HepG2 (cell line): ENCODE data around the gene SLC7A10. TPM values are rescaled to one million over a fixed set of nuclear protein-coding genes. Genes with fewer than 3 reads are reported as not detected.
A peak's percentile ranks its signal among the peaks of the same experiment; 100 is the strongest.

ENCODE experiments used
- ASH2L ChIP-seq: fragments of 300-600, 200-600 bp; sonication (generic); IDR thresholded peaks from 2 replicates; pipeline ENCODE4 v1.7.0; 2017; ENCODE audit warnings: low read depth, mild to moderate bottlenecking, moderate library complexity, mixed read lengths, low read length; ENCODE audit not compliant: insufficient read length
- ATRX ChIP-seq: sonication (generic); formaldehyde crosslinking; IDR thresholded peaks from 2 replicates; pipeline ENCODE4 v1.4.0; 2020; ENCODE audit warnings: missing genetic modification reagents, borderline replicate concordance
- BCL6 ChIP-seq: IDR thresholded peaks from 2 replicates; pipeline ENCODE4 v1.6.1; 2016; ENCODE audit warnings: missing genetic modification reagents, missing compliant biosample characterization
- DR1 ChIP-seq: sonication (generic); formaldehyde crosslinking; IDR thresholded peaks from 2 replicates; pipeline ENCODE4 v1.8.0; 2021; ENCODE audit warnings: mild to moderate bottlenecking, missing genetic modification reagents, inconsistent platforms
- GFI1 ChIP-seq: sonication (generic); formaldehyde crosslinking; IDR thresholded peaks from 2 replicates; pipeline ENCODE4 v1.5.0; 2020; ENCODE audit warnings: missing genetic modification reagents, mild to moderate bottlenecking, borderline replicate concordance
- HMG20A ChIP-seq: IDR thresholded peaks from 2 replicates; pipeline ENCODE4 v1.6.1; 2016; ENCODE audit warnings: borderline replicate concordance
- KLF11 ChIP-seq: IDR thresholded peaks from 2 replicates; pipeline ENCODE4 v1.6.1; 2016; ENCODE audit warnings: missing compliant biosample characterization
- MEIS1 ChIP-seq: sonication (generic); formaldehyde crosslinking; IDR thresholded peaks from 2 replicates; pipeline ENCODE4 v1.9.0; 2021; ENCODE audit warnings: mild to moderate bottlenecking, missing genetic modification reagents, moderate library complexity, borderline replicate concordance
- MTF2 ChIP-seq: sonication (generic); formaldehyde crosslinking; IDR thresholded peaks from 2 replicates; pipeline ENCODE4 v1.5.0; 2020; ENCODE audit warnings: missing genetic modification reagents, borderline replicate concordance
- MYNN ChIP-seq: sonication (generic); formaldehyde crosslinking; IDR thresholded peaks from 2 replicates; pipeline ENCODE4 v1.4.0; 2020; ENCODE audit warnings: mild to moderate bottlenecking, low read depth, missing genetic modification reagents
- PHF20 ChIP-seq: sonication (generic); formaldehyde crosslinking; IDR thresholded peaks from 2 replicates; pipeline ENCODE4 v1.5.0; 2020; ENCODE audit warnings: mild to moderate bottlenecking, missing genetic modification reagents
- RCOR2 ChIP-seq: IDR thresholded peaks from 2 replicates; pipeline ENCODE4 v1.6.1; 2016; ENCODE audit warnings: missing biosample characterization, missing genetic modification reagents
- REXO4 ChIP-seq: sonication (generic); formaldehyde crosslinking; IDR thresholded peaks from 2 replicates; pipeline ENCODE4 v1.8.0; 2022; ENCODE audit warnings: missing genetic modification reagents, mild to moderate bottlenecking, borderline replicate concordance
- ZBTB42 ChIP-seq: sonication (generic); formaldehyde crosslinking; IDR thresholded peaks from 2 replicates; pipeline ENCODE4 v1.5.0; 2020; ENCODE audit warnings: mild to moderate bottlenecking, missing genetic modification reagents
- ZKSCAN5 ChIP-seq: sonication (generic); formaldehyde crosslinking; IDR thresholded peaks from 2 replicates; pipeline ENCODE4 v1.5.1; 2020; ENCODE audit warnings: mild to moderate bottlenecking, missing genetic modification reagents
- ZNF17 ChIP-seq: sonication (generic); formaldehyde crosslinking; IDR thresholded peaks from 2 replicates; pipeline ENCODE4 v1.5.0; 2020; ENCODE audit warnings: mild to moderate bottlenecking, missing genetic modification reagents
- ZNF33A ChIP-seq: sonication (generic); formaldehyde crosslinking; IDR thresholded peaks from 2 replicates; pipeline ENCODE4 v1.5.1; 2020; ENCODE audit warnings: missing genetic modification reagents, mild to moderate bottlenecking, moderate library complexity, borderline replicate concordance
- ZNF446 ChIP-seq: sonication (generic); formaldehyde crosslinking; IDR thresholded peaks from 2 replicates; pipeline ENCODE4 v1.5.0; 2020; ENCODE audit warnings: mild to moderate bottlenecking, missing genetic modification reagents
- ZNF552 ChIP-seq: sonication (generic); formaldehyde crosslinking; IDR thresholded peaks from 2 replicates; pipeline ENCODE4 v1.9.0; 2022; ENCODE audit warnings: missing genetic modification reagents, mild to moderate bottlenecking, borderline replicate concordance
- ZNF556 ChIP-seq: sonication (generic); formaldehyde crosslinking; IDR thresholded peaks from 2 replicates; pipeline ENCODE4 v1.4.0; 2020; ENCODE audit warnings: mild to moderate bottlenecking, missing genetic modification reagents, borderline replicate concordance
- ZNF562 ChIP-seq: sonication (generic); formaldehyde crosslinking; IDR thresholded peaks from 2 replicates; pipeline ENCODE4 v1.8.0; 2022; ENCODE audit warnings: missing genetic modification reagents, borderline replicate concordance
- ZNF703 ChIP-seq: sonication (generic); formaldehyde crosslinking; IDR thresholded peaks from 2 replicates; pipeline ENCODE4 v1.5.1; 2020; ENCODE audit warnings: missing genetic modification reagents, mild to moderate bottlenecking, moderate library complexity, borderline replicate concordance
- ZNF768 ChIP-seq: sonication (generic); formaldehyde crosslinking; IDR thresholded peaks from 2 replicates; pipeline ENCODE4 v1.4.0; 2020; ENCODE audit warnings: missing genetic modification reagents
- polyA plus RNA-seq, 8 experiments: library from polyadenylated mRNA; depleted of rRNA in 3 of 8; stranded (reverse) in 7 of 8; unstranded in 1 of 8; fragments of >200 nt; fragmentation: Illumina TruSeq in 4 of 8; extraction: Trizol in 4 of 8; gene quantifications; 2 replicates each; pipeline versions ENCODE4 v1.2.1 to v1.2.3, GENCODE V29; 2011 to 2016; ENCODE audit warnings: low read depth in 4 of 8, missing spikeins in 1 of 8, mixed read lengths in 1 of 8; ENCODE audit not compliant: insufficient read depth in 1 of 8
- total RNA-seq, 5 experiments: library from RNA; depleted of rRNA; stranded (reverse); fragments of >200 nt; fragmentation: Illumina TruSeq; extraction: Trizol; gene quantifications; 2 replicates each; pipeline ENCODE4 v1.2.3, GENCODE V29; 2016; ENCODE audit warnings: low read depth in 1 of 5
- TF ChIP-seq, protein P1 (sequence below): sonication (generic); formaldehyde crosslinking; IDR thresholded peaks from 2 replicates; pipeline ENCODE4 v1.4.0; 2020; ENCODE audit warnings: missing genetic modification reagents
- TF ChIP-seq, protein P2 (sequence below): sonication (generic); formaldehyde crosslinking; IDR thresholded peaks from 2 replicates; pipeline ENCODE4 v1.5.1; 2020; ENCODE audit warnings: mild to moderate bottlenecking, missing genetic modification reagents, borderline replicate concordance
- TF ChIP-seq, protein P3 (sequence below): sonication (generic); formaldehyde crosslinking; IDR thresholded peaks from 2 replicates; pipeline ENCODE4 v1.5.0; 2020; ENCODE audit warnings: mild to moderate bottlenecking, missing genetic modification reagents
- TF ChIP-seq, protein P4 (sequence below): sonication (generic); formaldehyde crosslinking; conservative IDR thresholded peaks from 2 replicates; pipeline ENCODE4 v1.8.0; 2022; ENCODE audit warnings: mild to moderate bottlenecking, moderate library complexity, missing genetic modification reagents

The SLC7A10 gene
- total and polyA plus RNA-seq, 2 of the 13 experiments (the other 11 are each of a cell fraction or from before 2014, with no cell fraction given), result 1.1 to 2.2 TPM

DNA sequence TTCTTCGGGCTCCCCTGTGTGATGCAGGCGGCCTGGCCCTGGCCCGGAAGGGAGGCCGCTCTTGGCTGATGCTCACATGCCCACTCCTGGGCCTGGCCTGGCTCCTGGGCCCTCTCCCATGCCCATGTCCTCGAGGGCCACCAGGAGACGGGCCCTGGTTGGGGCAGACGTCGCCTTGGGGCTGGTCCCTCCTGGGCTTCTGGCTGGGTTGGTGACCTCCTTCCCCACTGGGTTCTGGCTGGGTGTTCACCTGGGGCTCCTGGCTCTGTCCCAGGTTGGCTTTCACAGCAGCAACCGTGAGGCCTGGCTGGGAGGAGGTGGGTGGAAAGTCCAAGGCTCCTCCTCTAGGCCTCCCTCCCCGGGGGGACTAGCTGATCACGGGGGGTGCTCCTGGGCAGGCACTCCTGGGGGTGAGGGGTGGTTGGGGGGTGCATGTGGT is 15.5 kb upstream of the SLC7A10 start (continued):
- TF ChIP-seq KLF11 (CRISPR knock-in tag) (no peak), BCL6 (no peak), MTF2 (CRISPR knock-in tag) (no peak), ZNF703 (CRISPR knock-in tag) (no peak), DR1 (CRISPR knock-in tag) (peak; percentile 54; the same call in 1 of the 2 replicates), ATRX (no peak), MYNN (CRISPR knock-in tag) (no peak), ZNF33A (no peak), MEIS1 (no peak; the same call in 1 of the 2 replicates), ZNF556 (CRISPR knock-in tag) (peak; percentile 62; the same call in 1 of the 2 replicates), ZNF552 (CRISPR knock-in tag) (no peak), ZKSCAN5 (CRISPR knock-in tag) (no peak), ZNF446 (CRISPR knock-in tag) (no peak), RCOR2 (CRISPR knock-in tag) (no peak), ZNF17 (no peak), ZNF562 (CRISPR knock-in tag) (no peak), ZNF768 (no peak), PHF20 (CRISPR knock-in tag) (no peak), REXO4 (CRISPR knock-in tag) (no peak), ZBTB42 (no peak), HMG20A (CRISPR knock-in tag) (no peak), GFI1 (0 out of 2 replicates have a peak, but pooled peaks have one; percentile 54), ASH2L (no peak)
- TF ChIP-seq, protein P1, sequence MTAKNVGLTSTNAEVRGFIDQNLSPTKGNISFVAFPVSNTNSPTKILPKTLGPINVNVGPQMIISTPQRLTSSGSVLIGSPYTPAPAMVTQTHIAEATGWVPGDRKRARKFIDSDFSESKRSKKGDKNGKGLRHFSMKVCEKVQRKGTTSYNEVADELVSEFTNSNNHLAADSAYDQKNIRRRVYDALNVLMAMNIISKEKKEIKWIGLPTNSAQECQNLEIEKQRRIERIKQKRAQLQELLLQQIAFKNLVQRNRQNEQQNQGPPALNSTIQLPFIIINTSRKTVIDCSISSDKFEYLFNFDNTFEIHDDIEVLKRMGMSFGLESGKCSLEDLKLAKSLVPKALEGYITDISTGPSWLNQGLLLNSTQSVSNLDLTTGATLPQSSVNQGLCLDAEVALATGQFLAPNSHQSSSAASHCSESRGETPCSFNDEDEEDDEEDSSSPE (CRISPR knock-in tag), result 0 out of 2 replicates have a peak, but pooled peaks have one; percentile 31
- TF ChIP-seq, protein P2, sequence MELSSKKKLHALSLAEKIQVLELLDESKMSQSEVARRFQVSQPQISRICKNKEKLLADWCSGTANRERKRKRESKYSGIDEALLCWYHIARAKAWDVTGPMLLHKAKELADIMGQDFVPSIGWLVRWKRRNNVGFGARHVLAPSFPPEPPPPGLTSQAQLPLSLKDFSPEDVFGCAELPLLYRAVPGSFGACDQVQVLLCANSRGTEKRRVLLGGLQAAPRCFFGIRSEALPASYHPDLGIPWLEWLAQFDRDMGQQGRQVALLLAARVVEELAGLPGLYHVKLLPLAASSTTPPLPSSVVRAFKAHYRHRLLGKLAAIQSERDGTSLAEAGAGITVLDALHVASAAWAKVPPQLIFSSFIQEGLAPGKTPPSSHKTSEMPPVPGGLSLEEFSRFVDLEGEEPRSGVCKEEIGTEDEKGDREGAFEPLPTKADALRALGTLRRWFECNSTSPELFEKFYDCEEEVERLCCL, result no peak
- TF ChIP-seq, protein P3, sequence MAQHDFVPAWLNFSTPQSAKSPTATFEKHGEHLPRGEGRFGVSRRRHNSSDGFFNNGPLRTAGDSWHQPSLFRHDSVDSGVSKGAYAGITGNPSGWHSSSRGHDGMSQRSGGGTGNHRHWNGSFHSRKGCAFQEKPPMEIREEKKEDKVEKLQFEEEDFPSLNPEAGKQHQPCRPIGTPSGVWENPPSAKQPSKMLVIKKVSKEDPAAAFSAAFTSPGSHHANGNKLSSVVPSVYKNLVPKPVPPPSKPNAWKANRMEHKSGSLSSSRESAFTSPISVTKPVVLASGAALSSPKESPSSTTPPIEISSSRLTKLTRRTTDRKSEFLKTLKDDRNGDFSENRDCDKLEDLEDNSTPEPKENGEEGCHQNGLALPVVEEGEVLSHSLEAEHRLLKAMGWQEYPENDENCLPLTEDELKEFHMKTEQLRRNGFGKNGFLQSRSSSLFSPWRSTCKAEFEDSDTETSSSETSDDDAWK (CRISPR knock-in tag), result no peak
- TF ChIP-seq, protein P4, sequence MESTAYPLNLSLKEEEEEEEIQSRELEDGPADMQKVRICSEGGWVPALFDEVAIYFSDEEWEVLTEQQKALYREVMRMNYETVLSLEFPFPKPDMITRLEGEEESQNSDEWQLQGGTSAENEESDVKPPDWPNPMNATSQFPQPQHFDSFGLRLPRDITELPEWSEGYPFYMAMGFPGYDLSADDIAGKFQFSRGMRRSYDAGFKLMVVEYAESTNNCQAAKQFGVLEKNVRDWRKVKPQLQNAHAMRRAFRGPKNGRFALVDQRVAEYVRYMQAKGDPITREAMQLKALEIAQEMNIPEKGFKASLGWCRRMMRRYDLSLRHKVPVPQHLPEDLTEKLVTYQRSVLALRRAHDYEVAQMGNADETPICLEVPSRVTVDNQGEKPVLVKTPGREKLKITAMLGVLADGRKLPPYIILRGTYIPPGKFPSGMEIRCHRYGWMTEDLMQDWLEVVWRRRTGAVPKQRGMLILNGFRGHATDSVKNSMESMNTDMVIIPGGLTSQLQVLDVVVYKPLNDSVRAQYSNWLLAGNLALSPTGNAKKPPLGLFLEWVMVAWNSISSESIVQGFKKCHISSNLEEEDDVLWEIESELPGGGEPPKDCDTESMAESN (CRISPR knock-in tag), result no peak; the same call in 1 of the 2 replicates
